PC-3 (cell line): ENCODE measurements around the gene ANKH.

Experiments used
- CTCF ChIP-seq: fragments of 300-600 bp; sonication (generic); conservative IDR thresholded peaks from 2 replicates; pipeline ENCODE4 v1.5.1; 2017; ENCODE audit warnings: antibody characterized with exemption, low read depth, mild to moderate bottlenecking, low read length
- EZH2 ChIP-seq: fragments of 300-600 bp; sonication (generic); IDR thresholded peaks from one replicate; pipeline ENCODE4 v1.6.1; 2017; ENCODE audit warnings: antibody characterized with exemption, mild to moderate bottlenecking, low read length; ENCODE audit not compliant: unreplicated experiment
- EZH2phosphoT487 ChIP-seq: fragments of 300-600 bp; sonication (generic); IDR thresholded peaks from 2 replicates; pipeline ENCODE4 v1.6.1; 2018; ENCODE audit warnings: mild to moderate bottlenecking, antibody characterized with exemption, low read length, borderline replicate concordance

DNA sequence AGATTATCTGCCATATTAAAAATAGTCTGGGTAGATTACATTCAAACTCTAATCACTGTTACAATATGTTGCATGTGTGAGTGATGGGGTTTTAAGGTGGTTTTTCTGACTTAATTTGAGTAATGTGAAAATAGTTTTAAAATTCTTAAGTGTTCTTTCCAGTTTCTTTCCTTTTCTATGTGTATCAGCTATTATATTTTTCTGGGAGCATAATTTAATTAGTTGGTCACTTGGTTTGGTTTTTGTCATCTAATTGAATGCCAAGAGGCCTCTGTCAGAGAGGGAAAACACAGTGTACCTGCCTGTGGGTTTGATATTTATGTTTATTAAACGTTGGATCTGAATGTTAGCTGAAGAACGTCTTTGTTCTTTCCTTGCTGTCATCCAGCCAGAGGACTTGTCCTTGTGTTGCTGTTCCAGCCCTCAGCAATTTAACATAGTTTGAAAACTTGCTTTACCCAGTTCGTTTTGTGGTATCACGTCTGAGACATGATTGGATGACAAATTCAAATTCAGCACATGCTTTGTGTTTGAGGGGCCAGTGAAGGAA is 187.6 kb downstream of the ANKH start:
- no peak for TF ChIP-seq CTCF
- no peak for TF ChIP-seq EZH2
- TF ChIP-seq EZH2phosphoT487 = no peak
